ENCODE data around the gene SMIM3.
A peak's percentile ranks its signal among the peaks of the same experiment; 100 is the strongest.
"Not testable (repeated sequence)": the region's sequence is repeated elsewhere in the genome, so short reads cannot be mapped to it uniquely, and the experiment has no call there.

Gene SMIM3

DNA sequence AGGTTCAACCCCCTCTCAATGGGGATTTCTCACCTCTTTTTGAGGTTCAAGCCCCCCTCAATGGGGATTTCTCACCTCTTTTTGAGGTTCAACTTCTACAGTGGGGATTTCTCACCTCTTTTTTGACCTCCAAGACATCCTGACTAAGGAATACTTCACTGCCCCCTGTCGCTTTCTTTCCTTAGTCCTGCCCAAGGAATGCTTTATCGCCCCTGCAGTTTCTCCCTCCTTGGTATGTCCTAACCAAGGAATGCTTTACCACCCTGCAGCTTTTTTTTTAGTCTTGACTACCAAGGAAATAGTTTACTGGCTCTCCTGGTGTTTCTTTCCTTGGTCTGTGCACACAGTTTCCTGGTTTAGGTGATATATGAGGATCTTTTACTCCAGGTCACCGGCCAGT is 58.1 kb downstream of the SMIM3 start:
- no peak overlapping the region for H3K4me3 ChIP-seq (ENCODE audit: low read length)
- H3K27me3 ChIP-seq (replicated peaks; ENCODE audit: insufficient read depth, low read length): no peaks in the 10 kb centered on the region
- no peaks in the 10 kb centered on the region for H3K9me3 ChIP-seq (replicated peaks; ENCODE audit: insufficient read depth, low read length)
- H2AFZ ChIP-seq (ENCODE audit: low read length): no peak overlapping the region
- no peaks in the 10 kb centered on the region for H3K9me2 ChIP-seq (replicated peaks; ENCODE audit: insufficient read depth, low read length)
- no peaks in the 10 kb centered on the region for H3K4me1 ChIP-seq (ENCODE audit: low read length)
- H3K79me2 ChIP-seq (ENCODE audit: low read length): no peaks in the 10 kb centered on the region
- no peaks in the 10 kb centered on the region for H3K36me3 ChIP-seq (replicated peaks; ENCODE audit: insufficient read depth, low read length)
- H3K4me2 ChIP-seq (ENCODE audit: low read depth, low read length): no peak overlapping the region
- no peak overlapping the region for H3K27ac ChIP-seq (ENCODE audit: low read length)
- TF ChIP-seq EZH2 (optimal IDR thresholded peaks at IDR 0.05; ENCODE audit: low read depth, low read length) (no peak), EZH2phosphoT487 (IDR thresholded peaks at IDR 0.05; ENCODE audit: low read length) (no peak)
- TF ChIP-seq, protein P1, sequence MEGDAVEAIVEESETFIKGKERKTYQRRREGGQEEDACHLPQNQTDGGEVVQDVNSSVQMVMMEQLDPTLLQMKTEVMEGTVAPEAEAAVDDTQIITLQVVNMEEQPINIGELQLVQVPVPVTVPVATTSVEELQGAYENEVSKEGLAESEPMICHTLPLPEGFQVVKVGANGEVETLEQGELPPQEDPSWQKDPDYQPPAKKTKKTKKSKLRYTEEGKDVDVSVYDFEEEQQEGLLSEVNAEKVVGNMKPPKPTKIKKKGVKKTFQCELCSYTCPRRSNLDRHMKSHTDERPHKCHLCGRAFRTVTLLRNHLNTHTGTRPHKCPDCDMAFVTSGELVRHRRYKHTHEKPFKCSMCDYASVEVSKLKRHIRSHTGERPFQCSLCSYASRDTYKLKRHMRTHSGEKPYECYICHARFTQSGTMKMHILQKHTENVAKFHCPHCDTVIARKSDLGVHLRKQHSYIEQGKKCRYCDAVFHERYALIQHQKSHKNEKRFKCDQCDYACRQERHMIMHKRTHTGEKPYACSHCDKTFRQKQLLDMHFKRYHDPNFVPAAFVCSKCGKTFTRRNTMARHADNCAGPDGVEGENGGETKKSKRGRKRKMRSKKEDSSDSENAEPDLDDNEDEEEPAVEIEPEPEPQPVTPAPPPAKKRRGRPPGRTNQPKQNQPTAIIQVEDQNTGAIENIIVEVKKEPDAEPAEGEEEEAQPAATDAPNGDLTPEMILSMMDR (IDR thresholded peaks at IDR 0.05; ENCODE audit: low read length): no peak
- no peaks in the 10 kb centered on the region for H4K20me1 ChIP-seq (ENCODE audit: insufficient read depth, low read length)
- DNase-seq: no peak
- no peak overlapping the region for H3K9ac ChIP-seq (ENCODE audit: low read length)
- no peaks in the 10 kb centered on the region for H3F3A ChIP-seq (ENCODE audit: insufficient read depth, low read length)

DNA sequence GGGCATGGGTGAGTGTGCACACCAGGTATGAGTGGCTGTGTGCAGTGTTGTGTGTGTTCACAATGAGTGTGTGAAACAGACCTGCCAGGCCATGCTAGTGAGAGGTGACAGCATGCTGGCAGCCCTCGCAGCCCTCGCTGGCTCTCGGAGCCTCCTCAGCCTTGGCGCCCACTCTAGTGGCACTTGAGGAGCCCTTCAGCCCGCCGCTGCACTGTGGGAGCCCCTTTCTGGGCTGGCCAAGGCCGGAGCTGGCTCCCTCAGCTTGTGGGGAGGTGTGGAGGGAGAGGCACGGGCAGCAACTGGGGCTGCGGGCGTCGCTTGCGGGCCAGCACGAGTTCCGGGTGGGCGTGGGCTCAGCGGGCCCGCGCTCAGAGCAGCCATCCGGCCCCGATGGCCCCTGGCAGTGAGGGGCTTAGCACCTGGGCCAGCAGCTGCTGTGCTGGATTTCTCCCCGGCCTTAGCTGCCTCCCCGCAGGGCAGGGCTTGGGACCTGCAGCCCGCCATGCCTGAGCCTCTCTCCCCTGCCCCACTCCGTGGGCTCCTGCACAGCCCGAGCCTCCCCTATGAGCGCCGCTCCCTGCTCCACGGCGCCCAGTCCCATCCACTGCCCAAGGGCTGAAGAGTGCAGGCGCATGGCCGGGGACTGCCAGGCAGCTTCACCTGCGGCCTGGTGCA is 66.8 kb downstream of the SMIM3 start:
- not testable (repeated sequence) for H3K4me1 ChIP-seq (ENCODE audit: low read length); H3K36me3 ChIP-seq (replicated peaks; ENCODE audit: insufficient read depth, low read length); H3K9me3 ChIP-seq (replicated peaks; ENCODE audit: insufficient read depth, low read length); H3K4me2 ChIP-seq (ENCODE audit: low read depth, low read length); DNase-seq; H3K4me3 ChIP-seq (ENCODE audit: low read length); H3K27ac ChIP-seq (ENCODE audit: low read length); H2AFZ ChIP-seq (ENCODE audit: low read length); H3F3A ChIP-seq (ENCODE audit: insufficient read depth, low read length); H4K20me1 ChIP-seq (ENCODE audit: insufficient read depth, low read length); H3K79me2 ChIP-seq (ENCODE audit: low read length); H3K9ac ChIP-seq (ENCODE audit: low read length); H3K9me2 ChIP-seq (replicated peaks; ENCODE audit: insufficient read depth, low read length); H3K27me3 ChIP-seq (replicated peaks; ENCODE audit: insufficient read depth, low read length)

DNA sequence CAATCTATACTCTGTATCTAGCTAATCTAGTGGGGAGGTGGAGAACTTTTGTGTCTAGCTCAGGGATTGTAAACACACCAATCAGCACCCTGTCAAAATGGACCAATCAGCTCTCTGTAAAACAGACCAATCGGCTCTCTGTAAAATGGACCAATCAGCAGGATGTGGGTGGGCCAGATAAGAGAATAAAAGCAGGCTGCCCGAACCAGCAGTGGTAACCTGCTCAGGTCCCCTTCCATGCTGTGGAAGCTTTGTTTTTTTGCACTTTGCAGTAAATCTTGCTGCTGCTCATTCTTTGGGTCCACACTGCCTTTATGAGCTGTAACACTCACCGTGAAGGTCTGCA is 67.7 kb downstream of the SMIM3 start, which contains the start of gene IRGM:
TSS of gene IRGM (plus strand) at position 214 of the 346 bp plus-strand sequence. CDS start 1,603 bp downstream, outside the sequence.
- peak within 1 kb of the TSS; percentile 77 for H3K4me2 ChIP-seq (ENCODE audit: low read depth, low read length)
- H3K27ac ChIP-seq (ENCODE audit: low read length); H3K4me1 ChIP-seq (ENCODE audit: low read length); H3K9ac ChIP-seq (ENCODE audit: low read length); H3K27me3 ChIP-seq (replicated peaks; ENCODE audit: insufficient read depth, low read length); H3K9me2 ChIP-seq (replicated peaks; ENCODE audit: insufficient read depth, low read length); H4K20me1 ChIP-seq (ENCODE audit: insufficient read depth, low read length); DNase-seq; H3K9me3 ChIP-seq (replicated peaks; ENCODE audit: insufficient read depth, low read length); H3K36me3 ChIP-seq (replicated peaks; ENCODE audit: insufficient read depth, low read length); H3K79me2 ChIP-seq (ENCODE audit: low read length); H3F3A ChIP-seq (ENCODE audit: insufficient read depth, low read length): not testable (repeated sequence)
- H3K4me3 ChIP-seq (ENCODE audit: low read length): peak within 1 kb of the TSS; percentile 47
- peak within 1 kb of the TSS; percentile 48 for H2AFZ ChIP-seq (ENCODE audit: low read length)
